NCI-H460 (cell line): ENCODE results near the gene OR2M5. TPM values are rescaled to one million over a fixed set of nuclear protein-coding genes. Genes with fewer than 3 reads are reported as not detected.

Experiments
- DNase-seq: peaks from one replicate; pipeline ENCODE4 v3.0.0-alpha.2; 2016; ENCODE audit warnings: low read depth; ENCODE audit errors: extremely low read depth
- polyA plus RNA-seq: library from polyadenylated mRNA; depleted of rRNA; stranded (reverse); fragments of >200 nt; gene quantifications from 2 replicates; pipeline ENCODE4 v1.2.3, GENCODE V29; 2014; cell fraction: nucleus; rRNA removed
- total RNA-seq: library from RNA; depleted of rRNA; stranded (reverse); fragments of >200 nt; shearing (Covaris generic); gene quantifications from 2 replicates; pipeline ENCODE4 v1.2.3, GENCODE V29; 2014; rRNA removed

Gene OR2M5, protein sequence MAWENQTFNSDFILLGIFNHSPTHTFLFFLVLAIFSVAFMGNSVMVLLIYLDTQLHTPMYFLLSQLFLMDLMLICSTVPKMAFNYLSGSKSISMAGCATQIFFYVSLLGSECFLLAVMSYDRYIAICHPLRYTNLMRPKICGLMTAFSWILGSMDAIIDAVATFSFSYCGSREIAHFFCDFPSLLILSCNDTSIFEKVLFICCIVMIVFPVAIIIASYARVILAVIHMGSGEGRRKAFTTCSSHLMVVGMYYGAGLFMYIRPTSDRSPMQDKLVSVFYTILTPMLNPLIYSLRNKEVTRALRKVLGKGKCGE
- total RNA-seq: not detected in 2 replicates
- not detected in 2 replicates for polyA plus RNA-seq

DNA sequence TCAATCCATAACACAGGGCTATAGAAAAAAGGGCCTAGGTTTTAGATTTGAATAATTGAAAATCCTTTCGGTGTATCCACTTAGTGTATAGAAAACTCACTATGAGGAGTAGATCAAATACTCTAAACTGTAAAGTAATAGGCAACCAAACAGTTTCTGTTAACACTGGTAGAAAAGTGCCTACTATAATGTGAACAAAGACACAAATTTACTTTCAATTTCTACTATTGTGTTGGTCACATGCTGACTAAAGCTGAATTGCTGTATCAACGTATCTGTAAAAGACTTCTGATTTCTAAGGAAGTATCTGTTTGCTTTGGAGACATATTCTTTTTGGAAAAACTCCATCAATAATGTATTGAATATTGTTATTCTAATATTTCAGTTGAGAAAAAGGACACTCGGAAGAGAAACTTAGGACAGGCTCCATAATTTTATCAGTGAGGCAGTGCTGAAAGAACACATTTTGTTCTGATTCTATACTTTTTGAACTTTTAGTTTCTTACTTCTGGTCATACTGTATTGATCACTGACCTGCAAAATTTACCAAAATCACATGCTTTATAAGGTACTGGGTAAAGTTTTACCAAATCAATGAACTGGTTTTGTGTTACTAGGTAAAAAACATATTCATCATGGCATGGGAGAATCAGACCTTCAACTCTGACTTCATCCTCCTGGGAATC lies at the start of gene OR2M5:
OR2M5 (plus strand) TSS at position 636 of the 686 bp plus-strand sequence; CDS start at position 636, 0 bp downstream.
- DNase-seq: no peak

DNA sequence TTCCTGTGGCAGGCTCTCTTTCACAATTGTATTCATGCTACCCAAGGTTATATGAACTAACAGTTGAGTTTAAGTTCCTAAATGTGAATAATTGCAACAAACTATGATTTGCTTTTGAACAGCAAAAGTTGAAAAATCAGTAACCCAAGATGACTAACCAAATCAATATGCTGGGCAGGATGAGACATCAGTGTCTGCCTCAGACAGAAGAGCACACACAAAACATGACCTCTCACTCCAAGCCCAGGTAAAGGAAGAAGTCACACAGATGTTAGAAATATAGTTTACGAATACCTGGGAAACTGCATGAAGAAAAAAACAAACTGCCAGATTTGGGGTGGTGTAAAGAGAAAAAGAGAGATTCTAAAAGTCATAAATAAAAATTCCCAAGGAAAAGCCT lies 46.4 kb upstream of the OR2M5 start:
- DNase-seq: no peak

DNA sequence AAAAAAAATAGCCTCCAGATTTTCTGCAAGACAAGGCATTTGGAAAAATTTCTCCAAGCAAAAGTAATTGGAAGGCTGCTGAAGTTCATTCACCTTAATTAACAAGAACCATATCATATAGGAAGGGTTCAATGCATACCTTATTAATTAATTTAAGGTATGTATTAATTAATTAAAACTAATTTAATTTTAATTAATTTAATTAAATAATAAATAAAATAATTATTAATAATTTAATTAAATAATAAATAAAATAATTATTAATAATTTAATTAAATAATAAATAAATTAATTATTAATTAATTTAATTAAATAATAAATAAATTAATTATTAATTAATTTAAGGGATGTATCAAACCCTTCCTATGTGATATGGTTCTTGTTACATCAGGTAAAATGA lies 42.1 kb upstream of the OR2M5 start:
- no peak for DNase-seq

DNA sequence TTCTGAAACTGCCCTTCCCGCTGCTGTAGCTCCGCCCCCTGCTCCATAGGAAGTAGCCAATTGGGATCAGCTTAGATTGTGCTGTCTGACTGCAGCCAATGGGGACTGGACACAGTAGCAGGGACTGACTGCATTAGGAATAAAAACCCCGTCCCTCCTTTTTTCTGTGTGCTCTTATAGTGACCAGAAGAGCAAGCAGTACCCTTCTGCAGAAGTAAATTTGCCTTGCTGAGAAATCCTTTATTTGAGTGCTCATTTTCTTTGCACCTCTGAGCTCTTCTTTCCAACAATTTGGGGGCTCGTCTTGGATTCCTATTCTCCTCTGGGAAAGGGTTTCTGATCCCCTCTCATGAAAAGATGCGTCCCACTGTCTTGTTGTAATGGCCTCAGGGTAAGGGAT lies 33.8 kb upstream of the OR2M5 start:
- no peak for DNase-seq

DNA sequence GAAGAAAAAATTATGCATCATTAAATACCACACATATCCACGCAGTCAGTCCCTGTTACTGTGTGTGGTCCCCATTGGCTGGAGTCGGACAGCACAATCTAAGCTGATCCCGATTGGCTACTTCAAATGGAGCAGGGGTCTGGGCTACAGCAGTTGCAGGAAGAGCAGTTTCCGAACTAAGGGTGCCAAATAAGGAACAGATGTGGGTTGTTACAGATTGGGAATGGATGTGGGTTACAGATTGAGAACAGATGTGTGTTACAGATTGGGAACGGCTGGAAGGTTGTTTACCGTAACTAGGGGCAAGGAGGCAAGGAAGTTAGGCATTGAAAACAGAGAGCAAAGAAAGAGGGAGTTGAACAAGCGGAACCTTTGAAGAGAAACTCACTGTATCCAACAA lies 30.1 kb upstream of the OR2M5 start:
- DNase-seq: no peak

DNA sequence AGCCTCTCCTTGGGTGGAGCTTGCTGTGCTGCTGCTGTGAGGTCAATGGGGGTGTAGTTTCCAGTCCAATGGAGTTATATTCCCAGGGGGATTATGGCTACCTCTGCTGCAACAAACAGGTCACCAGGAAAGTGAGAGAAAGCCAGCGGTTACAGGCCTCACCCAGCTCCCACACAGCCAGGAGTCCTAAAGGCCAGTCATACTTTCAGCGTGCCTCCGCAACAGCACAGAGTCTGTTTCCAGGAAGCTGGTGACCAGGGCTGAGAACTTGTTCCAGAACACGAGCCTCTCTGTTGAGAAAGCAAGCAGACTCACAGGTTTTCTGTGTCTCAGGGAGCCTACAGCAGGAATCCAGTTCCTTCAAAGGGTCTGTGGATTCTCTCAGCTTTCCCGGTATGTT lies 17.3 kb upstream of the OR2M5 start:
- no peak for DNase-seq

DNA sequence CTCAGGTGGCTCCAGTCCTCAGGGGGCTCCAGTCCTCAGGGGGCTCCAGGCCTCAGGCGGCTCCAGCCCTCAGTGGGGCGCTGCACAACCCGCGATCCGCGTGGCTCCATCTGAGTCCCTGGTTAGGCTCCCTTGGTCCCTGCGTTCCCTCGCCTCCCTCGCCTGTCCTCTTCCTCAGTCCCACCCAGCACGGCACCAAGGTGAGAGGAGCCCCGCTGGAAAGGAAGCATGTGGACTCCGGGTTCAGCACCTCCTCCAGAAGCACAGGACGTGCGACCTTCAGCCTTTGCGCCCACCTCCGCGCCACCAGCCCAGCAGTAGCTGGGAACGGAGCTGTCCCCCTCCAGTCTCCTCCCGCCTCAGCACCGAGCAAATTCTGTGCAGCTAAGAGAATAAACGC lies 8.1 kb upstream of the OR2M5 start:
- no peak for DNase-seq

DNA sequence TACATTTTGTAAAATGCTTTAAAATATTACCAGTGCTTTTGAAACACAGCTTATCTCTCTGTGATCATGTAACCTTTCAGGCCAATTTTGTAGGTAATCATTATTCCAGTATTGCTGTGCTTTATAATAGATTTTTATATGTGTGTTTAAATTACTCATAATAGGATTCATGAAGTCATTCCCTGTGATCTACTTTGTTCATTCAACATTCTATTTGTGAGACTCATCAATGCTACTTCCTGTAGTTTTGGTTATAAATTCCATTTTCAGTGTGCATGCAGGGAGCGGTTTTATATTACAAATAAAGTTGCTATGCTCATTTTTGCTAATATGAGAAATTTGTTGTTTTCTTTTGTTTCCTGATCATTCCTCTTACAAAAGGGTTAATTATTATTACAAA lies 4.1 kb upstream of the OR2M5 start:
- DNase-seq: no peak

DNA sequence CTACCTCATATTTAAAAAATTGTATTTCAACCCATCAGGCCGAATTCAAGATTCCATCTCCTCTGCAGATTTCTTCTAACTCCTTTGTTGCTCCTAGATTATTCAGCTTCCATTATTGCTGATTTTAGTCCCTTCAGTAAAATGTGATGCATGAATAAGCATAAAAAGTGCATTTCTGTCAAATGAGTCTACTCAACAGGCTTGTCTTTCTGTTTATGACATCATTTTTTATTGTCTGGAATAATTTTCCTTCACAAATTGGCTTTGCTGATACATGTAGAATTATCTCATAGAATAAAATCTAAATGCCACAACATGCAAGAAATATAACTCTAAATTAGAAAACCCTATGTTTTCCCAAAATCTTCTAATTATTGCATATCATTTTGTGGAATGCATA lies 1.6 kb upstream of the OR2M5 start:
- no peak for DNase-seq

DNA sequence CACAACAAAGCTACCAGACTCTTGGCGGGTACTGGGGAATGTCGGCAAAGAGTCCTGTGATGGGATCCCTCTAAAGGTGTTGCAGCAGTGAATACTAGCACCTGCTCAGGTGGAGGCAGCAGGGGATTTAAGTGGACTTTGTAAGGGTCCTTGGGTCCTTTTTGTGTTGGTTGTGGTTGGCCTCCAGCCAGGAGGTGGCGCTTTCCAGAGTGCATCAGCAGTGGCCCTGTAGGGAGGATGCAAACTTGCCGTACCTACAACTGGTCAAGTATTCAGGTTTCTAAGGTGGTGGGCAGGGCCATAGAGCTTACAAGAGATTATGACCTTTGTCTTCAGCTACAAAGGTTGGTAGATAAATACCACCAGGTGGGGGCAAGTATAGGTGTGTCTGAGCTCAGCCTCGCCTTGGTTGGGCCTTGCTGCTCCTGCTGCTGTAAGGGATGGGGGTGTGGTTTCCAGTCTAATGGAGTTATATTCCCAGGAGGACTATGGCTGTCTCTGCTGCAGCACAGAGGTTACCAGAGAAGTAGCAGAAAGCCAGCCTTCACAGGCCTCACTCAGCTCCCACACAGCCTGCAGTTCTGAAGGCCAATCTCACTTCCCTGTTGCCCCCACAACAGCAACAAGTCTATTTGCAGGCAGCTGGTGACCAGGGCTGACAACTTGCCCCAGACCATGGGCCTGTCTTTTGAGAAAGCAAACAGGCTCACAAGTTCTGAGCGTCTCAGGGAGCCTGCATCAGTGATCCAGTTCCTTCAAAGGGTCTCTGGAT lies 7.3 kb downstream of the OR2M5 start:
- no peak for DNase-seq

DNA sequence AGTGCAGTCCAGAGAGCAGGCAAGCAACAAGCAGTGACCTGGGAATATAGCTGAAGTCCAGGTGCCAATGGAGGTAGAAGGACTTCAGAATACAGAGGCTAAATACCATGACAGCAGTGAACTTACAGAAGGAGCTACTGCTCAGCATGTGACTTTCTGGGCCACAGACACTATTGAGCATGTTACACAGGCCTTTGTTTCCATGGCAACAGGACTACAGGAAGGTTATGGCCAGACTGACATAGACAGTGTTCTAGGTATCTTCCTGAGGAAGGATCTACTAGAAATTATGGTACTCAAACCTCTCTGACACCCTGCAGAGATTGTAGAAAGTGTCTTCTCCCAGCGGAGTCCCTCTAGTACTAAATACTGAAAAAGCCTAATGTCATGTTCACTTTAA lies 11.0 kb downstream of the OR2M5 start:
- DNase-seq: no peak

DNA sequence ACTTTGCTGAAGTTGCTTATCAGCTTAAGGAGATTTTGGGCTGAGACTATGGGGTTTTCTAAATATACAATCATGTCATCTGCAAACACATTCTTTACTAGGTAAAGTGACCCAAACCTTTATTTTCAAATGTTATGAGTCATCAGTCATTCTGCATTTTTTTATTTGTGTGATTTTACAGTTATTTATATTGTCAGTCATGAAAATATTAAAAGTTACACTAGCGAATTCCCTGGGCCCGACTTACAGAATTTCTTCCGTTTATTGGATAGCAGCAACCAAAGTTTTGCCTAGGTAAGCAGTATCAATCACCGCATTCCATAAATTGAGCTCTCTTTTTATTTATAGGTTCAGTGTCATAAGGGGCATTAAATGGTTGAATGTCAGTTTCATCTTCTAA lies 13.8 kb downstream of the OR2M5 start:
- DNase-seq: no peak

DNA sequence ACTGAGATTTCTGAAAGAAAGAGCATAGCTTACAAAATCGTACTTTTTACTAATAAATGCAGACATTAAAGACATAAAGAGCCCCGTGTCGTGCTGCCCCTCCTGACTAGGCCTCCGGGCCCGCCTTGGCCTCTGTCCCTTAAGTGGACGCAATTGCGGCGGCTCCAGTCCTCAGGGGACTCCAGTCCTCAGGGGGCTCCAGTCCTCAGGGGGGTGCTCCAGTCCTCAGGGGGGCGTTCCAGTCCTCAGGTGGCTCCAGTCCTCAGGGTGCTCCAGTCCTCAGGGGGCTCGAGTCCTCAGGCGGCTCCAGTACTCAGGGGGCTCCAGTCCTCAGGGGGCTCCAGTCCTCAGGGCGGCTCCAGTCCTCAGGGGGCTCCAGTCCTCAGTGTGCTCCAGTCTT lies 19.1 kb downstream of the OR2M5 start:
- DNase-seq: no peak

DNA sequence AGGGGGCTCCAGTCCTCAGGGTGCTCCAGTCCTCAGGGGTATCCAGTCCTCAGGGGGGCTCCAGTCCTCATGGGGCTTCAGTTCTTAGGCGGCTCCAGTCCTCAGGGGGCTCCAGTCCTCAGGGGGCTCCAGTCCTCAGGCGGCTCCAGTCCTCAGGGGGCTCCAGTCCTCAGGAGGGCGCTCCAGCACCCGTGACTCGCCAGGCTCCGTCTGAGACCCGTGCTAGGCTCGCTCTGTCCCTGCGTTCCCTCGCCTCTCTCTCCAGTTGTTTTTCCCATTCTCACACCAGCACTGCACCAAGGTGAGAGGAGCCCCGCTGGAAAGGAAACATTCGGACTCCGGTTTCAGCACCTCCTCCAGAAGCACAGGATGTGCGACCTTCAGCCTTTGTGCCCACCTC lies 20.2 kb downstream of the OR2M5 start:
- DNase-seq: no peak

DNA sequence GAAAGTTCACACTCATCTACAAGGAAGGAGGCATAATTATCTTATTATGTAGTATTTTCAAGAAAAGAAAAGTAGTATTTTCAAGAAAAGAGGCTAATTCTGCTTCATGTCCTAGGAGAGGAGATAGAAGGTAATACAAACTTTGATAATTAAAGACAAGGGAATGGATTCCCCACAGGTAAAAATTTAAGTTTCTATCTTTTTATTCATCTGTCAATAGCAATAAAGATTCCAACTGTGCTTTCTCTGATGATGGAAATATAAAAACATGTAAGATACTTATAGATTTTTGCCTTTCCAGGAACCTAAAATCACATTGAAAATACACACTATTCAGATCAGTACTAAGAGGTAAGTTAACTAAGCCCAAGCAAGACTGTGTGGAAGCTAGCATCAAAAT lies 29.6 kb downstream of the OR2M5 start, which contains the start of gene OR2M2:
OR2M2 (plus strand) TSS at position 301 of the 400 bp plus-strand sequence. CDS start 5,165 bp downstream, outside the sequence.
- no peak for DNase-seq

DNA sequence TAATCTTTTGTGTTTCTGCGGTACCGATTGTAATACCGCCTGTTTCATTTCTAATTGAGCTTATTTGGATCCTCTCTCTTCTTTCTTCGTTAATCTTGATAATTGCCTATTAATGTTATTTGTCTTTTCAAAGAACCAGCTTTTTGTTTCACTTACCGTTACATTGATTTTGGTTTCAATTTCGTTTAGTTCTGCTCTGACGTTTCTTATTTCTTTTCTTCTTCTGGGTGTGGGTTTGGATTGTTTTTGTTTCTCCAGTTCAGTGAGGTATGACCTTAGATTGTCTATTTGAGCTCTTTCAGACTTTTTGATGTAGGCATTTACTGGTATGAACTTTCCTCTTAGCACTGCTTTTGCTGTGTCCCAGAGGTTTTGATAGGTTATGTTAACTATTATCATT lies 39.0 kb downstream of the OR2M5 start:
- no peak for DNase-seq

DNA sequence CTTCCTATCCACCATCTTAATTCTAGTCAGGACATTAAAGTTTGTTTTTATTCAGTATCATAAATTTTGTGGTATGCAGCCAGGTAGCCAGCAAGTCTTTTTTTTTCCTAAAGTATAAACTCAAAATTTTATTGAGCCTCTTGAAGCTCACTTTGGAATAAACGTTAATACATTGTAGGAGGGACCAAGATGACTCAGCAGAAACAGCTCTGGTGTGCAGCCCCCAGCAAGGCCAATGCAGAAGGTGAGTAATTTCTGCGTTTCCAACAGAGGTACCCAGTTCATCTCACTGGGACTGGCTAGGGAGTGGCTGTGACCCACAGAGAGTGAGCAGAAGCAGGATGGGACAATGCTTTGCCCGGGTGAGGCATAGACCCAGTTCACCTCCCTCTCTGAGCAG lies 42.4 kb downstream of the OR2M5 start:
- no peak for DNase-seq

DNA sequence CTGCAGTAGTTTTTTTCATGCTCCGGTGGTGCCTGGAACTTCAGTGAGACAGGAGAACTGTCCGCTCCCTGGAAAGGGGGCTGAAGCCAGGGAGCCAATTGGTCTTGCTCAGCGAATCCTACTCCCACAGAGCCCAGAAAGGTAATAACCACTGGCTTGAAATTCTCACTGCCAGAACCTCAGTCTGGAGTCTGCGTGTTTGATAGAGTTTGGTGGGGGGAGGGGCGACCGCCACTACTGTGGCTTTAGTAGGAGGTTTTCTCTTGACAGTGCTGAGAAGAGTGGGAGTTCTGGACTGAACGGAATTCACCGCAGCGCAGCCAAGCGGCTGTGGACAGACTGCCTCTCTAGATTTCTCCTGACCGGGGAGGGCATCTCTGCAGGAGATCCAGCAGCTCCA lies 44.1 kb downstream of the OR2M5 start:
- DNase-seq: no peak

DNA sequence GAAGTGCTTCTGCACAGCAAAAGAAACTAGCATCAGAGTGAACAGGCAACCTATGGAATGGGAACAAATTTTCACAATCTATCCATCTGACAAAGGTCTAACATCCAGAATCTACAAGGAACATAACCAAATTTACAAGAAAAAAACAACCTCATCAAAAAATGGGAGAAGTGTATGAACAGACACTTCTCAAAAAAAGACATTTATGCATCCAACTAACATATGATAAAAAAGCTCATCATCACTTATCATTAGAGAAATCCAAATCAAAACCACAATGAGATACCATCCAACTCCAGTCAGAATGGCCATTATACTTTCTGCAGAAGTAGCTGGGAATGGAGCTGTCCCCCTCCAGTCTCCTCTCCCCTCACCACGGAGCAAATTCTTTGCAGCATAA lies 49.2 kb downstream of the OR2M5 start:
- no peak for DNase-seq
